WTC11 (cell line): ENCODE measurements around the gene OSM.

Experiments used
- ATF2 ChIP-seq: sonication (generic); formaldehyde crosslinking; IDR thresholded peaks from 2 replicates; pipeline ENCODE4 v1.8.1; 2022; ENCODE audit warnings: low read depth, missing genetic modification reagents, borderline replicate concordance
- CBFB ChIP-seq: sonication (generic); formaldehyde crosslinking; IDR thresholded peaks from 2 replicates; pipeline ENCODE4 v1.8.1; 2022; ENCODE audit warnings: mild to moderate bottlenecking, low read depth, missing genetic modification reagents
- MAX ChIP-seq: sonication (generic); formaldehyde crosslinking; IDR thresholded peaks from 2 replicates; pipeline ENCODE4 v1.8.0; 2022; ENCODE audit warnings: mild to moderate bottlenecking, missing genetic modification reagents
- MLX ChIP-seq: sonication (generic); formaldehyde crosslinking; IDR thresholded peaks from 2 replicates; pipeline ENCODE4 v1.8.1; 2023; ENCODE audit warnings: mild to moderate bottlenecking, missing genetic modification reagents, moderate library complexity
- MYBL2 ChIP-seq: sonication (generic); formaldehyde crosslinking; IDR thresholded peaks from 2 replicates; pipeline ENCODE4 v1.8.1; 2023; ENCODE audit warnings: mild to moderate bottlenecking, moderate library complexity, missing genetic modification reagents
- ZMAT4 ChIP-seq: fragments of 250-450 bp; sonication (Bioruptor Pico); IDR thresholded peaks from 2 replicates; pipeline ENCODE4 v1.9.0; 2021; ENCODE audit warnings: mild to moderate bottlenecking
- ZNF317 ChIP-seq: sonication (generic); formaldehyde crosslinking; IDR thresholded peaks from 2 replicates; pipeline ENCODE4 v1.8.1; 2023; ENCODE audit warnings: low read depth, mild to moderate bottlenecking, moderate library complexity, missing genetic modification reagents, borderline replicate concordance
- TF ChIP-seq, protein P1 (sequence below): fragments of 200-600 bp; IDR thresholded peaks from 2 replicates; pipeline ENCODE4 v1.8.0; 2022; ENCODE audit warnings: antibody characterized with exemption

GRCh38 chr22:30290342-30291057 lies 23.8 kb upstream of the OSM start:
- TF ChIP-seq, protein P1, sequence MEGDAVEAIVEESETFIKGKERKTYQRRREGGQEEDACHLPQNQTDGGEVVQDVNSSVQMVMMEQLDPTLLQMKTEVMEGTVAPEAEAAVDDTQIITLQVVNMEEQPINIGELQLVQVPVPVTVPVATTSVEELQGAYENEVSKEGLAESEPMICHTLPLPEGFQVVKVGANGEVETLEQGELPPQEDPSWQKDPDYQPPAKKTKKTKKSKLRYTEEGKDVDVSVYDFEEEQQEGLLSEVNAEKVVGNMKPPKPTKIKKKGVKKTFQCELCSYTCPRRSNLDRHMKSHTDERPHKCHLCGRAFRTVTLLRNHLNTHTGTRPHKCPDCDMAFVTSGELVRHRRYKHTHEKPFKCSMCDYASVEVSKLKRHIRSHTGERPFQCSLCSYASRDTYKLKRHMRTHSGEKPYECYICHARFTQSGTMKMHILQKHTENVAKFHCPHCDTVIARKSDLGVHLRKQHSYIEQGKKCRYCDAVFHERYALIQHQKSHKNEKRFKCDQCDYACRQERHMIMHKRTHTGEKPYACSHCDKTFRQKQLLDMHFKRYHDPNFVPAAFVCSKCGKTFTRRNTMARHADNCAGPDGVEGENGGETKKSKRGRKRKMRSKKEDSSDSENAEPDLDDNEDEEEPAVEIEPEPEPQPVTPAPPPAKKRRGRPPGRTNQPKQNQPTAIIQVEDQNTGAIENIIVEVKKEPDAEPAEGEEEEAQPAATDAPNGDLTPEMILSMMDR, result no peak
- TF ChIP-seq ATF2 (no peak), CBFB (no peak), MYBL2 (no peak), MAX (CRISPR knock-in tag) (no peak), MLX (CRISPR knock-in tag) (no peak), ZNF317 (CRISPR knock-in tag) (no peak), ZMAT4 (CRISPR knock-in tag) (no peak)
